HG02885 (cell line): ENCODE data around the gene RFFL.
A peak's percentile ranks its signal among the peaks of the same experiment; 100 is the strongest.
"Not testable (repeated sequence)": the region's sequence is repeated elsewhere in the genome, so short reads cannot be mapped to it uniquely, and the experiment has no call there.

Experiments used
- ATAC-seq: cut with Tn5 transposase; IDR thresholded peaks from one replicate; pipeline ENCODE4 v1.9.1; 2021; ENCODE audit warnings: mild to moderate bottlenecking; ENCODE audit not compliant: unreplicated experiment, poor library complexity

The RFFL gene

DNA sequence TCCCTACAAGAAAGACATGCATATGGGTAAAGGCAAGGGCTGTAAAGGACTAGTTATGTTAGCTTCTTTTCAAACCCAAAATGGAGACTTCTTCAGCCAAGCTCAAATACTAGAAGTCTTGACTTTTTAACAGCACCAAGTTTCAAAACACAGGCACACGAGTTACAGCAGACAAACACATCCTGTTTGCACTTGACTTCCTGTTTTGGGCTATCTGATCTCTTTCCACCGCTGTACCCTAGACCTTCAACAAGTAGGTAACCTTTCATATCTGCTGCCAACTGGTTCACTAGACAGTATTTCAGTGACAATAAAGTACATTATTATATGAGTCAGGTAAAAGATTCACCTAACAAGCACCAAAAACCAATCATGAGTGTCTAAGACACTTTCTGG lies 12.3 kb downstream of the RFFL start:
- peak; percentile 59 for ATAC-seq

DNA sequence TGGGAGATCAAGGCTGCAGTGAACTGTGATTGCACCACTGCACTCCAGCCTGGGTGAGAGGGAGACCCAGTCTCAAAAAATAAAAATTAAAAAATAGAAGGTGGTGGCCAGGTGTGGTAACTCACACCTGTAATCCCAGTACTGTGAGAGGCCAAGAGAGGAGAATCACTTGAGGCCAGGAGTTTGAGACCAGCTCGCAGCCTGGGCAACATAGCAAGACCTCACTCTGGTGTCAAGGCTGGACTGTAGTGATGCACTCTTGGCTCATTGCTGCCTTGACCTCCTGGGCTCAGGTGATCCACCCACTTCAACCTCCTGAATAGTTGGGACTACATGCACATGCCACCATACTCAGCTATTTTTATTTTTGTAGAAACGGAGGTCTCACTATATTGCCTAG lies 13.3 kb downstream of the RFFL start:
- no peak for ATAC-seq

DNA sequence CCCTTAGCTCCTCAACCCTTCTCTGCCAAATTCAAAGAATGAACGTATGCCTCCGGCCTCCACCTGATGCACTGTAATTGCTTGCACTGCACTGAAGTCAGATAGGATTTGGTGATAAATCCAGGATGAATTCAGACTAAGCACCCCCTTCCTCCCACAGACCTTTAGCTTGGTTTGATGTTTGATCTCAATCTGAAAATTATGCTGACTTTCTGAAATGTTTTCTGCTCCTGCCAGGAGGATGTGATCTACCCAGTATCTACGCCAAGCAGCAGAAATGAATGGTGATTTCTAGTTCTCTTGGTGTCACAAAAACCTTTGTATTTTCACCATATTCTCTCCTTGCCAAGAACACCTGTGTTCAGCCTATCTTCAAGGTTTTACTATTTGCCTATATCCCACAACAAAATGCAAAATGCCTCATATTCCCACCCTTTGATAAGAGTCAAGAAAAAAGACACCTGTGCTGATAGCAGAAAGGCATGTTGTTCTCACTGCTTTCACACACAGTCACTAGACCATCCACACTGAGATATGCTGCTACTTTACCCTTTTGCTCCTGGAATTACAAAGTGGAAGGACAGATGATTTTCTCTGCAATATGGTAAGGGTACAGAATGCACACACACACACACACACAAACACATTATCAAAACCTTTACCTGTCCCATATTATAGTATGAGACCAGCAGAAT lies 14.7 kb downstream of the RFFL start:
- no peak for ATAC-seq

DNA sequence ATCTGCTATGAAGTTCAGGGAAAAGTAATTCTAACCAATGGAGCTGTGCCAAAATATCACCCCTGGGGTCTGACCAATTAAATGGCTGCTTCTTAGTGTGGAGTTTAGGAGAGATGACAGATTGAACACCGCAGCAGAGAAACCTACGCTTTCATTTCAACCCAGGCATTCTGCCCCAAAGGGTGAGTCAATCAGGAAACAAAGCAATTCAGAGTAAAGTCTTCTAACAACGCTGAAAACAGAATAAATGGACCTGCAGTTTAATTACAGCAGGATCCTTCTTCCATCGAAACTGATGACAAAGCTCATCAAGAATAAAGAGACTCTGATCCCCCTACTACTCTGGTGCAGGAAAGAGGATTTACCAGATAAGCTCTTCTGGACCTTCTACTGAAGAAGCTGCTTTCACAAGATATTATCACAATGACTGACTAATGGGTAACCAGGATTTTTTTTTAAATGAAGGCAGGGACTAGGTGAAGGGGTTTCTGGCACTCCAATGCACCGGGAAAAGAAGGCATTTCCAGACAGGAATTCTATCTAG lies 16.7 kb downstream of the RFFL start:
- peak; percentile 46 for ATAC-seq

DNA sequence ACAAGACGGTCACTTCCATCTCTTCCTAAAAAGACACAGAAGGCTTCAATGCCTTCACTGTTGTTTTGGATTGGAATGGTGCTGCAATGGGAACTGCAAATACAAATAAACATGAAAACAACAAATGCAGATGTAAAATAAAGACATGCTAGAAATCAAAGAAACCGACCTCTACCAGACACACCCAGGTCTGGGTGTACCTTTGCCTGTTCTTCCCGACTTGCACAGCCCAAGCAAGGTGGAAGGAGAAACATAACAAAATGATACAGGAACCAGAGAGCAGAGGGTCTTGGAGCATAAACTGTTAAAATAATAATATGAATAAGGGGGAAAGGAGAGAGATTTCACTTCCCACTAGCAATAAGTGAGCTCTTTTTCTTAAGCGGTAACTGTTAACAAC lies 17.3 kb downstream of the RFFL start:
- ATAC-seq: no peak

DNA sequence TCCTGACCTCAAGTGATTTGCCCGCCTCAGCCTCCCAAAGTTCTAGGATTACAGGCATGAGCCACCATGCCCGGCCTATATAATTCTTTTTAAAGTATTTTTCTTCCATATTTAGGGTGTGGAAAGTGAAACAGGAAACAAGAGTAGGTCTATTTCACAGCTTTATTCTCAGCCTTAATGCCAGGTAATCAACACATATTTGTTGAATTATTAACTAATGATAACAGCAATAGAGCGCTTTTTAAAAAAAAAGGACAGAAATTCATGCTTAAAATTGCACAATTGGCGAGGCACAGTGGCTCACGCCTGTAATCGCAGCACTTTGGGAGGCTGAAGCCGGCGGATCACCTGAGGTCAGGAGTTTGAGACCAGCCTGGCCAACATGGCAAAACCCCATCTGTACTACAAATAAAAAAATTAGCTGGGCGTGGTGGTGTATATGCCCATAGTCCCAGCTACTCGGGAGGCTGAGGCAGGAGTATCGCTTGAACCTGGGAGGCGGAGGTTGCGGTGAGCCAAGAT lies 18.0 kb downstream of the RFFL start:
- ATAC-seq: not testable (repeated sequence)

DNA sequence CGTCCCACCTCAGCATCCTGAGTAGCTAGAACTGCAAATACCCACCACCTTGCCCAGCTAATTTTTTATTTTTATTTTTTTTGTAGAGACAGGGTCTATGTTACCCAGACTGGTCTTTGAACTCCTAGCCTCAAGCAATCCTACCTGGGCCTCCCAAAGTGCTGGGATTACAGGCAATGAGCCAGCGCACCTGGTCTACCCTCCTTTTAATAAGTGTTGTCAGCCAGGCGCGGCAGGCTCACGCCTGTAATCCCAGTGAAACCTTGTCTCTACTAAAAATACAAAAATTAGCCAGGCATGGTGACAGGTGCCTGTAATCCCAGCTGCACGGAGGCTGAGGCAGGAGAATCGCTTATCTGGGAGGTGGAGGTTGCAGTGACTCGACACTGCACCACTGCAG lies 19.3 kb downstream of the RFFL start:
- no peak for ATAC-seq

DNA sequence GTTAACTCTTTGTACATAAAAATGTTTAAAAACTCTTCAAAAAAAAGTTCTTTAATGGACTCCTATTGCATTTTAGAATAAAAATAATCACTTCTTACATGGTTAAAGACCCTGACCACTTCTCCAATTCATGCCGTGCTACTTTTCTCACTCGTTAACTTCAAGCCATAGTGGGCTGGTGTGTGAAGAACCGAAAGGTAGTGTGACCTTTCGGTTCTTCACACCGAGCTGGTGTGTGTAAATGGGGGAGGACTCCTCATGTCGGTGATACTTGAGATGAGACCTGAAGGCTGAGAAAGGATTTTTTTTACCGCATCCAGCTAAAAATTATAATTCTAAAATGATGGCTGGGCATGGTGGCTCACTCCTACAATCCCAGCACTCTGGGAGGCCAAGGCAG lies 22.1 kb downstream of the RFFL start:
- no peak for ATAC-seq

DNA sequence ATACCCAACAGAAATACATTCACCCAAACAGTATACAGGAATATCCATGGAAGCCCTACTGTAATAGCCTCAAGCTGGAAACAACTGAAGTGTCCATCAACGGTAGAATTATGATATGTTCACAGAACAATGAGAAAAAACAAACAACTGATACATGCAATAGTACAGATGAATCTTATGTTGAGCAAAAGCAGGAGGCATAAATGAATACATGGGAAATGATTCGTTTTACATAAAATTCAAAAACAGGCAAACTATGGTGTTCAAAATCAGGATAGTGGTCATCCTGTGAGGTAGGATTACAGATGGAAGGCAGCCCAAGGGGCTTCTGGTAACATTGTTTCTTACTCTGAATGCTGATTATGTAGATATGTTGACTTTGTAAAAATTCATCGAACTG lies 25.1 kb downstream of the RFFL start:
- ATAC-seq: no peak

DNA sequence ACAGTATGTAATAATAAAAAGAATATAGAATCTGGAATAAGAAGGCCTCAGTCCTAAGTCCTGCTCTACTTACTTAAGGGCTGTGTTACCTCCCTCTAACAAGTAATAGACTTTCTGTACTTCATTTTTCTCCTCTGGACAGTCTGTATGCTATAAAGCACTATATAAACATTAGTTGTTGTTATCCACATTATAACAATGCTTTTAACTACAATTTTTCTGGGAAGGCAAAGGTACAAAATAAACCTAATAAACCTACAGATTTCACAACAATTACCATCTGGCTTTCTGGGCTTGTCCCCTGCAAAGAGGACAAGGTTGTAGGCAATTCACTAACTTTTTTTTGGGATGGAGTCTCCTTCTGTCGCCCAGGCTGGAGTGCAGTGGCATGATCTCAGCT lies 32.7 kb downstream of the RFFL start:
- no peak for ATAC-seq

DNA sequence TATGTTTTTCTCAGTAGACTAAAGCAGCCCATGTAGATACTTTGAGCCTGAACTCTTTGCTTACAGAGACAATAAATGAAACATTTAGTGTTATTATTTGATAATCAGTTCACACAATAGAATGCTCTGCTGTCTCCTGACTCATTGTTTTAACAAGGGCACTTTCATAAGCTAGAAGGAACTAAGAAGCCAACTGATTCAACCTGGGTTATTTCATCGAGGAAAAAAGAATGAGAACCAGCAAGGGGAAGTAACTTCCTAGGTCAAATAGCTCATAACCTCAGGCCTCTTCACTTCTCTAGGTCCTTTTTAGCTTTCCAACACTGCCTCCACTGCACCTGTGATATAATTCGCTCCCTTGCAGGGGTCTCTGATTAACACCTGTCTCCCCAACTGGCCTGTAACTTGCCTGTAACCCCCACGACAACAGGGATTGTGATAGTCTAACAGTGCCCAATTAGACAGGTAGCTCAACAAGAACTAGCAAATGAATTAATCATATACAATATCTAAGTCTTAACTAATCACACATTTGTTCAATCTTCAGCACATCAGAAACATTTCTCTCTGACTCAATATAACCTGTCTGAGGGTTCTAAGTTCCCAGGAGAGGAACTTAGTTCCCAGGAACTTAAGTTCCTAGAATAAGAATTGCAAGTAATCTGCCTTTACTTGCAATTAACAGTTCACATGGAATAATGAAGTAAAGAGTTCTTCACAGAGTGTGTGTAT lies 34.8 kb downstream of the RFFL start:
- ATAC-seq: no peak

DNA sequence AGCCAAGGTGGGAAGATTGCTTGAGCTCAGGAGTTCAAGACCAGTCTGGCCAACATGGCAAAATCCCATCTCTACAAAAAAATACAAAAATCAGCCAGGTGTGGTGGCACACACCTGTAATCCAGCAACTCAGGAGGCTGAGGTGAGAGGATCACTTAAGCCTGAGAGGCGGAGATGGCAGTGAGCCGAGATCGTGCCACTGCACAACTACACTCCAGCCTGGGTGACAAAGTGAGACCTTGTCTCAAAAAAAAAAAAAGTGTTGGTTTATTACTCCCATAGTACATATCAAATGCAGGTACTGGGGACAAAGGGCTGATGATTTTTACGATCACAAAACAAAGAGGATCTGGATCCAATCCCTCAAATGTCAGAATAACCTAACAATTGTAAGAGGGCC lies 35.4 kb downstream of the RFFL start:
- ATAC-seq: not testable (repeated sequence)

DNA sequence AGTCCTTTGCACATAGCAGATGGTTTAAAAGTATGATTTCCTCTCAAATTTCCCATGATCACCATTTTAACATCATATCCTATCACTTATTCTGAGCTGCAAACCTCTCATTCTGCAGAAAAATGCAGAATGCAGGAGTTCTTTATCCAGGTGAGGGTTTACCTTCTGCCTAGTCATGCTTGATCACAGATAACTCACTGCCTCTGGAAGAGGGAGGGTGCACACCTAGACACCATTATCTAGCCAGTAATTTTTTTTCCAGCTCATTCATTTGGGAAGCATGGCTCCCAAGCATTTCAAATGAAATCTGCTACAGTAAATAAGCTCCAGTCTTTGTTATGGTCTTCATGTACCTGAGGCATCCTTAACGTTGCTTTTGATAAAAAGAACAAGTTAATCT lies 38.0 kb downstream of the RFFL start:
- ATAC-seq: no peak

DNA sequence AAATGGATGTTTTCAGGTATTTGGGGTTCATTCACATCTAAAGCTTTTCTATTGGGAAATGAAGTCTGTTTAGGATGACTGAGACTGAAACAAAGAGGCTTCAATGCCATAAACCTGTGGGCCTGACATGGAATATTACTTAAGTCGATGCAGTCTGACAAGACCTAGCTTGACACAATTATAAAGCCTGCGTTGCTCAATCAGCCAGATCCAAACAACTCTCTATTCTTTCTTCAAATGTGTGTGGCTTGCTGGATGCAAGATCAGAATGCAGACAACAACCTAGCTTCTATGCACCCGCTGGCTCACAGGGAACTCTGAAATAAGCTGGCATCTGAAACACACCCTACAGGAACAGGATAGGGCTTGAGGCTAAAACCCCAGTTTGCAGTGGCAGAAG lies 40.0 kb downstream of the RFFL start:
- ATAC-seq: no peak

DNA sequence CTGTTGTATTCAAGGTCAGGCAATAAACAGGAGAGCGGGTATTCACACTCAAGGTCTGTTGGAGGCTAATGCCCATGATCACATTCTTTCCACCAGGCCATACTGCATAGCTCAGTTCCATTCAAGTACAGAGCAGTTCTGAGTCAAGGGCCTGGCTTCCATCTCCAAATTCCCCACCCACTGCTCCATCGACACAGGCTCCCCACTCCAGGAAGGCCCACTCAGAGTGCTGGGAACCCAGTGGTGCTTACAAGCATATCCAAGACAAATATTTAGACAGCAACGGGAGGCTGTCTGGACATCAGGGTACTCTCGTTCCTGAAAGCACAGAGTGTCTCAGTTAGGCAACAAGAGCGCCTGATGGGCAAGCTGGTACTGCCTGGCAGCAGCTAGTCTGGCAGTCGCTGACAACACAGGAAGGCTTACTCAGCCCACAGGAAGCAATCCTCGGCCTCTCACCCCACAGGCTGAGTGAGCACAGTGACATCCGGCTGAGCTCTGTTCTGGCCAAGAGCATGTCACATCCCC lies 40.9 kb downstream of the RFFL start:
- no peak for ATAC-seq

DNA sequence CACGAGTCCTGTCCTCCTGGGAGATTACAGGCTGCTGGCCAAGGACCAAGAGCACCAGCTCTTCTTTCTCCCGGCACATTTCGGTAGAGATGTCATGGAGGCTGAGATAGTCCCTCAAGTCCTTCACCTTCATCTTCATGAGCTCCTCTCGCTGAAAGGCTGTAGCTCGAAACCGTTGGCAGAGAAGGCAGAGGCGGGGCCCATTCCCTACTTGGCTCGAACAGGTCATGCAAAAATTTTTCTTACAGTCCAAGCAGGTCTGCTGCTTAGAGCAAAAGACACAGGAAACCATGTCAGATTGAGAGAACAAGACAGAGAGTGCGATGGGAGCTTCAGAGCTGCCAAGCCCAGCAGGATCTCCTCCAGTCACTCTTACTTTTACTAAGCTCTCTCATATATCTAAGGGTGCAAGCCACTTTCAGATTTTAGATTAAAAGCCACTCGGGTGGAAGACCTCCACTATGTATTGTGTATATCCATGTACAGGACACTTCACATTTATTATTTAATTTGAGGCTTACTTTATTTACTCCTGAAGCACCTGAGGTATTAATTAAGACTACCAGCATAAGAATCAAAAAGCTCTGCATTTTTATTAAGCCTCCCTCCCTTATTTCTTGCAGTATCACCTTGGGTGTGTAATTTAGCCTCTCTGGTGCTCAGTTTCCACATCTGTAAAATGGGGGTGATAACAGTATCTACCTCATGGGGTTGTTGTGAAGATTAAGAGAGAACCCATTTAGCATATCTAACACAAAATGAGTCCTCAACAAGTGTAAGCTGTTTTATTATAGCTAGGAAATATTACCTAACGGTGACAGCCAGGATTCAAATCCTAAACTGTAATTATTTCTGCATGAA lies 41.8 kb downstream of the RFFL start:
- no peak for ATAC-seq

DNA sequence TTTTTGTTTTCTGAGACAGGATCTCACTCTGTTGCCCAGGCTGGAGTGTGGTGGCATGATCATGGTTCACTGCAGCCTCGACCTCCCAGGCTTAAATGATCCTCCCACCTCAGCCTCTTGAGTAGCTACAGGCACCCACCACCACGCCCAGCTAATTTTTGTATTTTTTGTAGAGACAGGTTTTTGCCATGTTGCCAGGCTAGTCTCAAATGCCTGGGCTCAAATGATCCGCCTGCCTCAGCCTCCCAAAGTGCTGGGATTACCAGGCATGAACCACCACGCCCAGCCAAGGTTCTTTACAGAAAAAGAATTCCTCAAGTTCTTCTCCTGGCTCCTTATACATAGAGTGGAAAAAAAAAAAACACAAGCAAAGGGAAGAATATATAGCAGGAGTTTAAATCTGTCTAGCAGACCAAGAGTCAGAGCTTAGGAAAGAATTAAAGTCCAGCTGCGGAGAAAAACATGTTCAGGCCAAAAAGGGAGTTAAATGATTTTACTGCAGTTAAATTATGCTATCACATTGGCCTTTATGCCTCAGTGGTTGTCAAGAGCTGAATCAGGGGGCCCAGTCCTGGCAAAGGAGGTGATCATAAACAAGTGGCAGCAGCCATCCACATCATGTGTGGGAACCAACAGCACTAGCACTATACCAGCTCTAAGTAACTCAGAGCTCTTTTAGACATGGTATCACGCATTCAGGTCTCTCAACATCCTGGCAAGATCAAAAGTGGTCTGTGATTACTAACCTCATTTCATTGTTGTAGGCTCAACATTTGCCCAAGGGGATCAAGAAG lies 43.9 kb downstream of the RFFL start:
- ATAC-seq: no peak

DNA sequence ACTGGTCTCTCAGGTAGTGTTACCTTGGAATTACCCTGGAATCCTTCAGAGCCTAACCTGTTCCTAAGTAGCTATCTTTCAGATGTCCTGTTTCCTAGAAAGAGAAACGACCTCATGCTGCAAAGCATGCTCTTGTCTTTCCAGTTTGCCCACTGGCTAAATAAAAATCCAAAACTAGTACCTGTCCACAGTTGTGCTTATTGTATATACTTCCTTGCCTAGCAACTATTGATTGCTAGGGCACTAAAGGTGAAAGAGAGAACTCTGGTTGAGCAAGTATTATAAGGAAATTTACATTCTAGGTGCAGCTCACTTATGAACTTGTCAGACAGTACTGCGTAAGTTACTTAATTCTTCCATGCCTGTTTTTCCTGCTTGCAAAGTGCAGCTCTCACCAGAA lies 44.7 kb downstream of the RFFL start:
- no peak for ATAC-seq

DNA sequence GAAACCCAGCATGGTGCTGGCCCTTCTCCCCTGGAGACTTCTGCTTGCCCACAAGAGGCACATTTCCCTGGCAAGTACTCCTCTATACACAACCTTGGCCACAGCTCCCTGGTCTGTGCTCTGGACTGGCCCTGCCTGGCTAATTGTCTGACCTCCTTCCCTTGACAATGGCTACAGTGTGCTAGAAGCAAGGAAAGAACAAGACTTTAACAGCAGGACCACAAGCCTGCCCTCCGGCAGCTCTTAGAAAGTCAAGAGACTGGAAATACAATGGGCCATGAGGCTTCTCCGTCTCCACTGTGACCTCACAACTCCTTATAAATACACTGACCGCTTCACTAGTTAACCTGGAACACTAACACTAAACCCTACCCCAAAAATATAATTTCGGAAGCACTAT lies 46.5 kb downstream of the RFFL start:
- ATAC-seq: no peak

DNA sequence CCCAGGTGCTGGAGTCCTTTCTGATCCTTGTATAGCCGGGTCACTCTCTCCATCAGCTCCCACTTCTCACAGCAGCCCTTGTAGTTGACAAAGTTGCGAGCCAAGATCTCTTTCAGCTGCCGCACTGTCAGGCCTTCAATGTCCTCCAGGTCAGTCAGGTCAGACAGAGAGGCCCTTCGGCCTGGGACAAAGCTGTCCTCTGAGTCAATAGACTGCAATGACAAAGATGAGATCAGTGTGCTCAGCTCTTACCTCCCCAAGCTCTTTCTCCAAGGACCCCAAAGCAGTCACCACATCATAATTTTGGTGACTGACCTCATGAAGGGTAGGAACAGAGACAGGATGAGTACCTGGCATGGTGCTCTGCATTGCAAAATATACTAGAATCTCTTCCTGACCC lies 47.1 kb downstream of the RFFL start:
- no peak for ATAC-seq
